ENCODE measurements around the gene MZF1. TPM values are rescaled to one million over a fixed set of nuclear protein-coding genes. Genes with fewer than 3 reads are reported as not detected.

MZF1 gene
- total and polyA plus RNA-seq, 12 donors: 8.7 to 152 (median 33.2) TPM

DNA sequence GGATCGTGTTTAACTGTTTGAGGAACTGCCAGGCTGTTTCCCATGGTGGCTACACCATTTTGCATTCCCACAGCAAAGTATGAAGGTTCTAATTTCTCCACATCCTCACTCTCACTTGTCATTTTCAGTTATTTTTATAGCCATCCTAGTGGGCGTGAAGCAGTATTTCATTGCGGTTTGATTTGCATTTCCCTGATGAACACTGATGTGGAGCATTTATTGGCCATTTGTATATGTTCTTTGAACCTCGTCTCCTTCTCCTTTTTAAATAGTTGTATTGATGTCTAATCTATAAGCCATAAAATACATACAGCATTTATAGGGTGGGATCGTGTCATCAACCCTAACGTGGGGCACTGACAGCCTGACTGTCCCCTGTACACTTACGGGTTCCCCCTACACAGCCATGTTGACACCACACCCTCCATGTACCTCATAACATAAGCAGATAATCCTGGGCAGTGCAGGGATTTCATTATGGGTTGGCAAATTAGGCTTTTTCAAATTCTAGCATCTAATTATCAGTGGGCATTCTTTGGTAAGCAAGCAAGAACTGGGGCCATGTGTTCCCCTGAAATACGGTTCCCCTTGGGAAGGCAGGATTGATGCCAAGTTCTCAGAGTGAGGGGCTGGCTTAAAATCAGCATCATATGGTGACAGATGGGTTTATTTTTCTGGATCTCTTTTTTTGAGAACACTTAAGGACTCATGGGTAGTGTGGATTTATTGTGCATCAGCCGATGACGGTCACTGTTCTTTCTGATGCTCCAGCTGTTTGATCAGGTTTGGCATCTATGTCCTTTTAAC lies 41.9 kb downstream of the MZF1 start:
- DNase-seq: no peak
- no peaks in the 10 kb centered on the region for H3K9me3 ChIP-seq (replicated peaks in 1 of 3)
- H3K36me3 ChIP-seq (replicated peaks in 1 of 2): no peaks in the 10 kb centered on the region
- TF ChIP-seq, protein P1, sequence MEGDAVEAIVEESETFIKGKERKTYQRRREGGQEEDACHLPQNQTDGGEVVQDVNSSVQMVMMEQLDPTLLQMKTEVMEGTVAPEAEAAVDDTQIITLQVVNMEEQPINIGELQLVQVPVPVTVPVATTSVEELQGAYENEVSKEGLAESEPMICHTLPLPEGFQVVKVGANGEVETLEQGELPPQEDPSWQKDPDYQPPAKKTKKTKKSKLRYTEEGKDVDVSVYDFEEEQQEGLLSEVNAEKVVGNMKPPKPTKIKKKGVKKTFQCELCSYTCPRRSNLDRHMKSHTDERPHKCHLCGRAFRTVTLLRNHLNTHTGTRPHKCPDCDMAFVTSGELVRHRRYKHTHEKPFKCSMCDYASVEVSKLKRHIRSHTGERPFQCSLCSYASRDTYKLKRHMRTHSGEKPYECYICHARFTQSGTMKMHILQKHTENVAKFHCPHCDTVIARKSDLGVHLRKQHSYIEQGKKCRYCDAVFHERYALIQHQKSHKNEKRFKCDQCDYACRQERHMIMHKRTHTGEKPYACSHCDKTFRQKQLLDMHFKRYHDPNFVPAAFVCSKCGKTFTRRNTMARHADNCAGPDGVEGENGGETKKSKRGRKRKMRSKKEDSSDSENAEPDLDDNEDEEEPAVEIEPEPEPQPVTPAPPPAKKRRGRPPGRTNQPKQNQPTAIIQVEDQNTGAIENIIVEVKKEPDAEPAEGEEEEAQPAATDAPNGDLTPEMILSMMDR (IDR thresholded peaks at IDR 0.05): no peak
- no peak for TF ChIP-seq POLR2A (IDR thresholded peaks at IDR 0.05)
- no peak overlapping the region for H3K4me3 ChIP-seq
- H3K27ac ChIP-seq: no peak overlapping the region
- no peaks in the 10 kb centered on the region for H3K27me3 ChIP-seq
- intact Hi-C loops (cut with DNase I): no loop called here
- H3K4me1 ChIP-seq (replicated peaks in 1 of 2): no peaks in the 10 kb centered on the region
- whole genome bisulfite sequencing, 4 donors: 65 to 70% (median 69%) methylated on average over 10 of the region's 10 CpGs

DNA sequence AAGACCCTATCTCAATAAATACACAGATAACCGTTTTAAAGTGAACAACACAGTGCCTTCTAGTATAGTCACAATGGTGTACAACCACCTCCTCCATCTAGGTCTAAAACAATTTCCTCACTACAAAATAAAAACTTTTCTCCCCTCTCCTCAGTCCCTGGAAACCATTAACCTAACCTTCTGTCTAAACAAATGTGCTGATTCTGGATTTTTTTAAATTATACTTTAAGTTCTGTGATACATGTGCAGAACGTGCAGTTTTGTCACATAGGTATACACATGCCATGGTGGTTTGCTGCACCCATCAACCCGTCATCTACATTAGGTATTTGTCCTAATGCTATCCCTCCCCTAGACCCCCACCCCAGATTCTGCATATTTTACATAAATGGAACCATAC lies 43.7 kb downstream of the MZF1 start:
- 66 to 70% (median 68%) methylated on average over 3 of the region's 3 CpGs for WGBS, 4 donors
- Histone ChIP-seq H3K9me3 (replicated peaks in 1 of 3) (no peaks in the 10 kb centered on the region), H3K27me3 (no peaks in the 10 kb centered on the region), H3K4me3 (no peak overlapping the region), H3K36me3 (replicated peaks in 1 of 2) (no peaks in the 10 kb centered on the region), H3K4me1 (replicated peaks in 1 of 2) (no peaks in the 10 kb centered on the region), H3K27ac (no peak overlapping the region)
- intact Hi-C loops (cut with DNase I): no loop called here
- DNase-seq: no peak
- TF ChIP-seq, protein P1 (IDR thresholded peaks at IDR 0.05): no peak
- TF ChIP-seq POLR2A (IDR thresholded peaks at IDR 0.05): no peak

DNA sequence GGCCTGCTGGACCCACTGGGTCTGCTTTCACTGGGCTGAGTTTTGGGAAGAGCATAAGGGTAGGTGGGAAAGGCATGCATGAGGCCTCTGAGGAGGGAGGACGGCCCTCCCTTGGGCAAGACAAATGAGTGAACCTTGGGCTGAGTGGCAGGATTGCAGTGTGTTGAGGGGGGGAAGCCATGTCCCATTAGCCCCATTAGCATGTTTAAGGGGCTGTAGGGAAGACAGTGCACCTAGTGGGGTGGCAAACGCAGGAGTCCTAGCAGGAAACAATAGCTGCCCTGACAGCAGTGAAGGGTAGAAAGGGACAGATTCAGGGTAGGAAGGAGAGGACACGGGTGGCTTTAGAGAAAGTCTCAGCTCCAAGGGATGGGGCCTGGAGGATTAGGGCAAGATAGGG lies 50.4 kb downstream of the MZF1 start:
- WGBS, 4 donors: 75 to 86% (median 79%) methylated on average over 3 of the region's 3 CpGs
- no peak for TF ChIP-seq POLR2A (IDR thresholded peaks at IDR 0.05)
- TF ChIP-seq, protein P1 (IDR thresholded peaks at IDR 0.05): no peak

DNA sequence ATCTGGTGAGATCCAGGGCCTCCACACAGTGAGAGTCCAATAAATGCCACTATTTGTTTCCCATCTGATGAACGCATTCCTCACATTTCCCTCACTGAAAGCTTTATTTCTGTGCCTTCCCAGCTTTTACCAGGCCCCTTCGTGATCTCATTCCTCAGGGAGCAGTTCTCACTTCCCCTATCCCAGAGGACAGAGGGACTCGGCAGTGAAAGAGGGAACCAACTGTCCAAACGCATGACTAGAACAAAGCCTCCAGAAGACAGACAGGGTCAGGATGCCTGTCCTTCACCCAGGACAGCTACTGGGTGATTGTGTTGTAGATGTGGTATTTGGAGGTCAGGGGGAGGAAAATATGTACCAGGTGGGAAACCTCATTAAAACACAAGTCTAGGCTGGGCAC lies 51.5 kb downstream of the MZF1 start:
- 53 to 60% (median 56%) methylated on average over 4 of the region's 4 CpGs for WGBS, 4 donors
- H3K27ac ChIP-seq: no peak overlapping the region
- TF ChIP-seq, protein P1 (IDR thresholded peaks at IDR 0.05): no peak
- no peak for TF ChIP-seq POLR2A (IDR thresholded peaks at IDR 0.05)
- no peaks in the 10 kb centered on the region for H3K9me3 ChIP-seq (replicated peaks in 1 of 3)
- peaks cover 0 to 7% of the 10 kb centered on the region in 2 donors for H3K36me3 ChIP-seq (replicated peaks in 1 of 2)
- H3K4me3 ChIP-seq: no peak overlapping the region
- H3K4me1 ChIP-seq (replicated peaks in 1 of 2): peaks cover 19 to 24% of the 10 kb centered on the region in 2 donors
- DNase-seq: no peak
- no peaks in the 10 kb centered on the region for H3K27me3 ChIP-seq
- intact Hi-C loops (cut with DNase I): no loop called here

More for the DNA sequence above, 50.4 kb downstream of the MZF1 start:
- Histone ChIP-seq H3K4me1 (replicated peaks in 1 of 2) (peaks cover 17 to 19% of the 10 kb centered on the region in 2 donors), H3K9me3 (replicated peaks in 1 of 3) (no peaks in the 10 kb centered on the region), H3K4me3 (no peak overlapping the region), H3K27me3 (no peaks in the 10 kb centered on the region), H3K27ac (no peak overlapping the region), H3K36me3 (replicated peaks in 1 of 2) (no peaks in the 10 kb centered on the region)
- intact Hi-C loops (cut with DNase I): no loop called here
- no peak for DNase-seq

All from adrenal gland (tissue), 12 donors.